DMS114 treated with DMSO at 0.1 percent for 48 hours (cell line): ENCODE measurements around the gene NFIA.

Source experiments
- DNase-seq: peaks from one replicate; lab custom pipeline; 2025; ENCODE audit not compliant: unreplicated experiment; lab: John Stamatoyannopoulos, UW

The NFIA gene

DNA sequence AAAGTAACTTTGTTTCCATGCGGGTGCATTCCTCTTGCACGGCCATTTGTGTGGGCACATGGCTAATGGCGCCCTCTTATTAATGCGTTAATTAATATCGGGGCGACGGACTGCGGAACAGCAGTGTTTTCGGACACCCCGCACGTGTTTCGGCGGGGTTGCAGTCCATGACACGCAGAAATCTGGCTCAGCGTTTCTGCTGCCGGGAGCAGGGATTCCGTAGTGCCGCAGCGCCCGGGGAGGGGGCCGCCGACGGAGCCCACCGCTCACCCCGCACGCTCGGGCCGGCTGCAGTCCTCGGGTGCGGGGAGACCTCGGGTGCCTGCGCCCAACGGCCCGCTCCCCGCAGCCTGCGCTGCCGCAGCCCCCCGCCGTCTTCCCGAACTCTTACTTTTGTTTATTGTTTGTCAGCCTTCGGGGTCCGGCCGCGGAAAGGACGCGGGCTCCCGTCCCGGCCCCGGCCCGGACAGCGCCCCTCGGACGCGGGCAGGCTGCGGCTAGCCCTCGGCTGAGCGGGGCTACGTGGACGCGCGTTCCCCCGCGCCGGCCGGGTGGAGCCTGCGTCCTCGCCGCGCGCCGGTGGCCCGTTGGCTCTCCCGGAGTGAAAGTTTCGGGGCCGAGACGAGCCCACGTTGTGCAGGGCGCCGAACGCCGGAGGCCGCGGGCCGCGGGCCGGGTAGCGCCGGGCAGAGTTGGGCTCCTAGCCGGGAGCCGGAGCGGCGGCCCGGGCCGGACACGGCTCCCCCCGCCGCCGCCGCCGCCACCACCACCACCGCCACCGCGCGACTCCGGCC is 849 bp downstream of the NFIA start:
- no peak for DNase-seq

DNA sequence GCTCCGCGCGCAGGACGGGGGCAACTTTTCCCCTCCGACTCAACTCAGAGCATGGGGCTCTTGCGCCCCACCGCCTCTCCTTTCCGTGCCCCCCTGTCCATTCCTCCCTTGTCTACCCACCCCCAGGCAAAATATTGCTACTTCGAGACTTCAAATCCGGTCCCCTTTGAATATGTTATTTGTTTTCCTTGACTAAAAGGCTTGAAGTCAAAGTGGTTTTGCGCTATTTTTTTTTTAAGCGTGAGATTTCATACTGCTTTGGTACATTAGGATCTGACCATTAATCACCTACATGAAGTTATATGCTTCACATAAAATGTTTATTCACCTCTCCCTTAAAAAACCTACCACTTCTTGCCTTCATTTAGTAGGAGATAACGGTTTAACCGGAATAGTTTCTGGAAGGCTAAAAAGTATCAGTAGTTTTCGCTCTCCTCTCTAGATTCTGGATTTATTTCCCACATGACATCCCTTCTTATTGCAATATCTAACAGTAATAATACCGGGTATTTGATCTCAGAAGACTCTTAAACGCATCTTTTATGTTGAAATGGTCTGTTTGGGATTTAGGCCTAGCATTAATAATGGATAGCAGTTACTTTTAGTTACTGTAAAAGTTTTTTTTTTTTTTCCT is 1.6 kb downstream of the NFIA start:
- peak; percentile 23 for DNase-seq

DNA sequence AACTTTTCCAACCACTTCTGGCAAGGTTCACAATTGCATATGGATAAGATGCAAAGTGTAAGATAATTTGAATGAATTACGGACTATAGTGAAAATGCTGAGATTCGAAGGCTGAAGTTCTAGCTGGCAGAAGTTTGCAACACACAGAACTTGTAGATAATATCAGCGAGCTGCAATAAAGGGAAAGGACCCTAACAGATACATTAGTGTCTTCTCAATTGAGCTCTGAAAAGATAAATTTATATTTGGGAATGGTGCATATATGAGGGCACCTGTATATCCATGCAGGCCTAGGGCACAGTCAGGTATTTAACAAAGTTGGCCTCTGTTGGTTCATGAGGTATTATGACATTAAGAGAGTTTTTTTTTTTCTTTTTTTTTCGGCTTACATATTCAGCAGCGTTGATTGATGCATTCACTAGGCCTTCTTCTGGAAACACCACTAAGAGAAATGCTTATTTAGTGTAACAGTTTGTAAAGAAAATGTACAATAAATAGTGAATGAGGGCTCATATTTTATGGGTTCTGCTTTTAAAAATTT is 2.2 kb downstream of the NFIA start:
- DNase-seq, result peak; percentile 16

DNA sequence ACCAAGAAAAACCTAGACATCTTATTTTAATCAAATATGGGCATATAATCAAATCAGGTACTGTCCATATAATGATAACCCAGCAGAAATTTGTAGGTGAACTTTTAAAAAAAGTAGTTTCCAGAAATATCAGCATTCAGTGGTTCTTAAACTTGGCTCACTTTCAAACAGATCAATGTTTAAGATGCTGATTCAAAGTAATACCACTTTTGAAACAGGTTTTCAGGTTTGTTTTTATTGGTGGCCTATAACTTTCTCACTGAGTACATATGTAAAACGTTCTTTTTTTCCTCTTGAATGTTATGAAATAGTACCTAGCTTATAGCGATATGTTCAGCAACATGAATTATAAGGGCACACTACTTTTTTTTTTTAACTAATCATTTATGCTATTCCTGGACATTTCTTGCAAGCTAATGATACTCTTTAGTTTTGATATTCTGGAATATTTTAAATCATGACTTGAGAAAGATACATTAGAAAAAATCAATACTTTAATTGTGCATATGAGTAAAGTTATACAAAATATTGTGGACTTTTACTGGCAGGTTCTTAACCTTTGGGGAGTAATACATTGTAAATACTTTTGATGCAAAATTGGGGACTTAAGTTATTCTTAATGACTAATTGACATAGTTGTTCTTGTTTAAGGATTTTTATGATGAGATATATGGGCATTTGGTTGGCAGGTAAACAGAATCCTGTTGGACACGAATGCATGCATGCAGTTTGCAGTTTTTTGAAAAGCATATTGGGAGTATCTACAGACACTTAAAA is 3.0 kb downstream of the NFIA start:
- DNase-seq, result no peak

DNA sequence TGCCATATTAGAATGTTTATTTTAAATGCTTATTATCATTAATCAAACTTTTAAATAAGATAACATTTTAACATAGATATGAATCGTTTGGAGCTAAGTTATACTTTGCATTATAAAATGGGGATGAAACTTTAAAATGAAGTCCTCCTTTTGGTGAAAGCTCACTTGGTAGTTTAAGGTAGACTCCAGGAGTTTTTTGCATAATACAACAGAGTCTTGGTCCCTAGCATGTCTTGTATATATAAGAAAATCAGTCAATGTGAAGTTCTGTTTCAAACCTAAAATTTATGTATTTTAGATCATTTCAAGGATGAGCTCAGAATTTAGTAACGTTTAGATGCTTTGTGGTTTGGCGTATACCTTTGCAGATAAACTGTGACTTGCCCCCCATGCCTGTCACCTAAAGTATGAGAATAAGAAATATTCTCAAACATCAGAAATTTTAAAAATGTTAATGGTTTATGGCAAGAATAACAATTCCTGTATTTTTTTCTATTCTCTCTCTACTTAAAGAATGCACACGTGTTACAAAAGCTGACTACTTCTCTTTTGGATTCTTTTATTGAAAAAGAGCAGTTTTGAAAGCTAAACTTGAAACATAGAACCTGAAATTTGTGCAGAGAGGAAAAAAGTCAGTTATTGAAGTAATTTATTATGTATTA is 3.8 kb downstream of the NFIA start:
- DNase-seq, result no peak

DNA sequence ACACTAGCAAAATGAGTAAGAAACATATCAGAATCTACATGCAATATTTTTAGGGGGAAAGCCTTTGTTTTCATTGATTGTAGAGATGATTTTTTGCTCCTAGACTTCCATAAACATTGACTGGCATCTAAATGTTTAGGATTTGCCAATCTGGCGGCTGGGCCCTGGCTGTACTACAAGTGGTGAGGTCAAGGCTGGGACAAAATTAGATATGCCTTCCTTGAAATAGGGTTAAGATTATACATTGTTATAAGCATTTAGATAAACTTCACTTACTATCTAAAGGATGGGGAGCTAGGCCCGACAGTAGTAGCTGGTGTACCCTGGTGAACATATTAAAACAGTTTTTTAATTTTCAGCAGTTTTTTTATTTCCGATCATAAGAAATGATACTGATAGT is 5.2 kb downstream of the NFIA start:
- no peak for DNase-seq

DNA sequence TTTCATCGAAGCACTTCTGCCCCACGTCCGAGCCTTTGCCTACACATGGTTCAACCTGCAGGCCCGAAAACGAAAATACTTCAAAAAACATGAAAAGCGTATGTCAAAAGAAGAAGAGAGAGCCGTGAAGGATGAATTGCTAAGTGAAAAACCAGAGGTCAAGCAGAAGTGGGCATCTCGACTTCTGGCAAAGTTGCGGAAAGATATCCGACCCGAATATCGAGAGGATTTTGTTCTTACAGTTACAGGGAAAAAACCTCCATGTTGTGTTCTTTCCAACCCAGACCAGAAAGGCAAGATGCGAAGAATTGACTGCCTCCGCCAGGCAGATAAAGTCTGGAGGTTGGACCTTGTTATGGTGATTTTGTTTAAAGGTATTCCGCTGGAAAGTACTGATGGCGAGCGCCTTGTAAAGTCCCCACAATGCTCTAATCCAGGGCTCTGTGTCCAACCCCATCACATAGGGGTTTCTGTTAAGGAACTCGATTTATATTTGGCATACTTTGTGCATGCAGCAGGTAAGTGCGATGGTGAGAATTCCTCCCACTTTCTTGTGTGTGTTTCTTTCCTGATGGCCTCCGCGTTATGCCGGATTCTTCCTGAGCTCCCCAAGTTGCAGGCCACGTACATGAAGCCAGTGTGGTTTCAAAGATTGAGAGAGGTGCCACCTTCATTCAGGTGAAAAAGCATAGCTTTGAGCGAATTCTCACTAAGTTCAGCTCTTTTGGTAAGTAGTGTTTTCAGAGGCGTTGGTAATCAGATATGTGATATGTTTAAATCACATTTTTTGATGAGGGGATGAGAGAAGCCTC is 6.0 kb downstream of the NFIA start:
- no peak for DNase-seq

DNA sequence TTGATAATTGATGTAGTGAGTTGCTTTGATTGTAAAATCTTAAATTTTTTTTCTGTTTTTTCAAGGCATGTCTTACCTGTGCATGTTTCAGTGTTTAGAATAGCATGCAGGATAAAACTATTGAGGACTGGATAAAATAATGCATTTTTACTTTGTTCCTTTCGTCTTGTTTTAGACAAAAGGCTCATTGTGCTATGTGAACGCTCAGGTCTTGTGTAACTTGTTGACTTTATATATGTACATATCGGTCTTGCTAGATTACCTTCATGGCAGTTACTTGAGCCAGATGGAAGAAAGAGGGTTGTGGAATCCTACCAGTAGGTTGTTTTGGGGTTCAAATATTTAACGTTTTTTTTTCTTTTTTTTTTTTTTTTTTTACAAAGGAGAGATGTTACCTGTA is 7.0 kb downstream of the NFIA start:
- DNase-seq, result no peak

DNA sequence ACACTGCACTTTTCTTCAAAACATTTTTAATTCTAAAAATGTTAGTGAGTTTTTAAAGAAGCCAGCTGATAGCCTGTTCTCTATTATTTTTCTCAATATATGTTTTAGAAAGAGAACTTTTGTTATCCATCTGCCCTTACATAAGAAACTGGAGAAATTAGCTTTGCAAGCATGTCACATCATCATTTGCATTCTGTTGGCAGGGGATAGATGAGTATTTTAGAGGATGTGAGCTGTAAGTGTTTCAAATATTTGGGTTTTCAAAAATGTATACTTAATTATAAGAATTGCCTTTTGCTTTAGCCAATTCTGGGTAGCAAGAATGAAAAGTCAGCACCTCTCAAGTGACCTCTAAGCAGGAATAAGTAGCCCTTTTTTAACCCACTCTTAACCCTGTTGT is 7.4 kb downstream of the NFIA start:
- DNase-seq, result no peak

DNA sequence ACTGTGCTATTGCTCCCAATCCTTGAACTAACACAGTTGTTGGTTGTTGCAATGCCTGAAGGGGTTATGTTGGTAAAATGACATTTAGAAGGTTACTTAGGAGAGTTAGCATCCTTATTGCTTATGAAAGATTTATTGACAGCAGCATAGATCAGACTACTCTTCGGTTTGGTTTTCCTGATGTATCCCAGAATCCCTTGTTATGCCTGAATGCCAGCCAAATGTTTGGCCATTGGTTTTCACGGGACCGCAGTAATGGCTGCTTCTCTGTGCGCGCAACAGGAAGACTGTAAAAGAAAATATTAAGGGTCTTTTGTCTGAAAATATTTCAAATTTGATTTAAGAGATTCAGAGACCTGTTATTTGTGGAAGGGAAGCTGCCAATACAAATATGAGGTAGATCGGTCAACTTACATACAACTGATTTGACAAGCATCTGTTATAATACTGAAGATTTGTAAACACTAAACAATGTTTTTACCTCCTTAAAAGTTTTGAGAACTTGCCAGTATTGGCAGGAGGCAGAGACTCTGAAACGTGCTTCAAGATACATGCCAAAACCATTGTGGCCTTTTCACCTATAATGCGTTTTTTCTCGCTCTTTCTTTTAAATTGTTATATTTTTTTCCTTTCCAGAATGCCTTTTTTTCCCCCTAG is 8.3 kb downstream of the NFIA start:
- no peak for DNase-seq

DNA sequence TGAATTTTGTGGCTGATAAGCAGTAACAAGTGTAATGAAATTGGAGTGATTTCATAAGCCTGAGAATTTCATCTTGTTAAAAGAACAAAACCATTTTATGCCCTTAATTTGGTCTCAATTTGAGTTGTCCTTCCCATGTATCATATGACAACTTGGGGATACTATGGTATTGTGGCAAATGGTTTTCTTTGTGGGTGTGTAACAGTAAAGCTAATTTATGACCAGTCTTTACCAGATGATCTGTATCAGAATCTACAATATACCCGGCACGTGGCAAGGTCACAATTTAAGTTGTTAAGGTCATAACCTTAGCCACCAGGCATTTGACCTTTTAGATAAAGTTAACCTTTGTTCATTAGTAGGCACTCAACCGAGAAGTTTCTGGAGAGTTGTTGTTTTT is 9.1 kb downstream of the NFIA start:
- no peak for DNase-seq

DNA sequence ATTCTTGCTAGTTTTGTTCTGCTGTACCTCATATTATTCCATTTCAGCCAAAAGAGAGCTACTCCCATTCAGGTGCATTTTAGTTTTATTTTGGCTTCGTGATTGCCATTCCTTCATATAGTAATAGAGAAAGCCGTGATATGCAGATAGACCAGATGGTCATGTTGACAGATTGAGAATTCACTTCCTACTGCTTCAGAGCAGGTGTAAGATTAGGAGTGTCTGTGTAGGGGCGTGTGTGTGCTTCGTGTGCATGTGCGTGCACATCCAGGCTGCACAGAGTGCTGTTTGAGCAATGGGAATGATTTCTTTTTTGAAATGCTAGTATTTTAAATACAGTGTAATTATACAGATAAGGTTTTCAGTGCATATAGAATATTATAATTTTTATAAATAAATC is 10.3 kb downstream of the NFIA start:
- DNase-seq, result no peak

DNA sequence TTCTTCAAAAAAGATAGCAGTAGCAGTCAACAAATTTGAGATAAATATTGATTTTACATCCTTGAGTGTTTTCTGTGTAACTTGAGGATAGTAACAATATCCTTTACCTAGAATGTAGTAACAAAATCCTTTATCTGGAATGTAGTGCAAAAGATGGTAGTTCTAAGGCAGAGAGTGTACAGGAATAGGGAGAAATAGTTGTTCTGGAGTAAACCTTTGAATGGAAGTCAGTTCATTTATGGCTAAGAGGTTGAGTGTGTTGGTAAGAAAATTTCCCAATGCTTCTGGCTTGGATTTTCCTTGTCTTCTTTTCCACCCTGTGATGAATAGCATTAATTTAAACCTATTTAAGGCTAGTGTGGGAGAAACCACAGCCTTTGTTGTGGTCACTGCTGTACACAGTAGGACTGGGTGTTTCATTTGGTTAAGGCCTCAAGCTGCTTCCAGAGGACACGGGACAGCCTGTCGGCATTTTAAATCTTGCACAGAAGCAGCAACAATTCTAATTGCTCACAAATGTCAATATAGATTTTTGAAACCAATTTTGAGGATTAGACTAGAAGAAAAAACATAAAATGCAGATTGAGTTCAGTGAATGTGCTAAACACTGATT is 11.3 kb downstream of the NFIA start:
- DNase-seq, result no peak

DNA sequence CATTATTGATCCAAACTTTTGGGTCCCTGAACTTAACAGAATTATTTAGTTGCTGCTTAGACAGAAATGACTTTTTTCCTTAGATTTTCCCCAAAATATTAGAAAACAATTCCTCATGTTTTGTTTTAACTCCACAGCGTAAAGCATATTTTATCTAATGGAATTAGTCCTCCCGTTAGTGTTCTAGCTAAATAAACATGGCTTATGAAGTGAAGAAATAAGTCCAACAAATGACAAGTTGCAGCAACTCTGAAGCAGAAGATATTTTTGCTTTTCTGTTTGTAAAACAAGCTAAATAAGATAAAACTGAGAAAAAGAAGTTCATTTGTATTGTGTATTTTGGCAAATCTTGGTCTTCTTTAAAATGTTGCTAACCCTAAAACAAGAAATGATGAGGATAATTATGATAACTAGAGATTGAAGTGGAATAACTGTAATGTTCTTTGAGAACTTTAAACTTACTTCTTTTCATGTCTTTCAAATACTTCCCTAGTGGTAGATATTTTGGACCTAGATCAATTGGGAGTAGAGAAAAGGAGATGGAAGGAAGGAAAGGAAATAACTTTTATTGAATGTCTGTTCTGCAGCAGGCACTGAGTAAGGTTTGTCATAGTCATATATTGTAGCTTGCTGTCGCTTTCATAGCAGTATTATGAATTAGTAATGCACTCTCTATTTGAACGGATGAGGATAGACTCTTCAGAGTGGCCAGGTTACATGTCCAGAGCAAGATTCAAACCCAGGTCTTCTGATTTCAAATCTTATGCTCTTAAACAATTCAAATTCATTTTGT is 12.5 kb downstream of the NFIA start:
- DNase-seq, result no peak

DNA sequence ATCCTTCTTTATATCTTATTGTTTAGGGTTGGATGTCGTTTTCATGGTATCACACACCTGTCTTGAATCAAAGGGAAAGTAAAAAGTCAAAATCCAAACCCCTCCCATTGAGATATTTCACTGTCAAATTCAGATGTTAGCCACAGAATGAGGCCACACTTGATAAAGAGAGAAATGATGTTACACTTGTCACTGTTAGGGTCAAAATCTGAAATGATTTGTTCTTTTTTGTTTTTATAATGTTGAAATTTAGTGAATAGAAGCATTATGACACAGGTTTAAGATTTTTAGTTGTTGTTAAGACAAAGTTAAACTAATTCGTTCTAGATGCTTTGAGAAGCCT is 13.1 kb downstream of the NFIA start:
- DNase-seq, result no peak

DNA sequence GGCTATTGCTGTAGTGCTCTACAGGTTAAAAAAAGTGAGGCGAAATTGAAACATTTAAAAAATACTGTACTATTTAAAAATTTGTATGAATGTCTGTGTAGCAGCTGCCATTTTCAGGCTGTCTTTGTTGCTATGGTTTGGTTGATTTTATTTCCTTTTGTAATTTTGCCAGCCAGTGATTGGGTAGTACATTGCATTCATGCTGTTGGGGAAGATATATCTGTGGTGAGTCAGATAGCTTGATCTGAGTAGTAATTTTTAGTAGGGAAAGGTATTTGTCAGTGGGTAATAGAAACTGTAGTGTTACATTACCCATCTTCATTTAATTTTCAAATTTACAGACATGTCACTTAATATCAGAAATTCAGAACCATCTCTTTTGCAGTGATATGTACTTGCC is 15.0 kb downstream of the NFIA start:
- DNase-seq, result no peak

DNA sequence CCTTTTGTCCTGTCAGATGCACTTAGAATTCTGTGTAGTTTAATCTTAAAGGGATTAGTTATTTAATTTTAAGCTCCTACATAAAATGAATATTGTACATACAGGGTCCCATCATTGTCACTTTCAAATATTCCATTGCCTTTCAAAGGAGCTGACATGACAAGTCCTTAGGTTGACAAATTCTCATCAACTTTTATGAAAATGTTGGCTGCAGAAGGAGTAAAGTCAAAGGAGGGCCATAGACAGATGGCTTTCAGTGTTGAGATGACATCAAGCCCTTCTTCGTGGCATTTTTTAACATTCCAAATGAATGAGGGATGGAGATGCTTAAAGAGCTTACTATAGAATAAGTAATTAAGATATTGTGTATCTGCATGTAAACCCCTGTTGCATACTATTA is 15.4 kb downstream of the NFIA start:
- no peak for DNase-seq

DNA sequence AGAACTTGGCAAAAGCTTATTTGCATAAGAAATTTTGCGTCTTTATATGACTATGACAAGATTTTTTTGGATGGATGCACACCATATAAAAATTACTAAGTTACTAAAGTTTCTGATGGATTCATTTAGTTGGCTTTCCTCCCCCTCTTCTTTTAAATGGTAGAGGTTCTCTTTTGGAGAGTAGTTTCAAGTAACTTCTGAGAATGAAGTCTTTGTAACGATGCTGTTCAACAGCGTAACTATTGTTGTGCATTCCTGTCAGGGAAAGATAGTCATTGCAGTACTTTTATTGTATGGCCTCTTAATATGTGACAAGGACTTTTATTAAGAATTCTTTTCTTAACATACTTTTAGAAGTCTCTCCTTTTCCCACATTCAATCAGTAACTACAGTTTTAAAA is 16.0 kb downstream of the NFIA start:
- DNase-seq, result no peak

DNA sequence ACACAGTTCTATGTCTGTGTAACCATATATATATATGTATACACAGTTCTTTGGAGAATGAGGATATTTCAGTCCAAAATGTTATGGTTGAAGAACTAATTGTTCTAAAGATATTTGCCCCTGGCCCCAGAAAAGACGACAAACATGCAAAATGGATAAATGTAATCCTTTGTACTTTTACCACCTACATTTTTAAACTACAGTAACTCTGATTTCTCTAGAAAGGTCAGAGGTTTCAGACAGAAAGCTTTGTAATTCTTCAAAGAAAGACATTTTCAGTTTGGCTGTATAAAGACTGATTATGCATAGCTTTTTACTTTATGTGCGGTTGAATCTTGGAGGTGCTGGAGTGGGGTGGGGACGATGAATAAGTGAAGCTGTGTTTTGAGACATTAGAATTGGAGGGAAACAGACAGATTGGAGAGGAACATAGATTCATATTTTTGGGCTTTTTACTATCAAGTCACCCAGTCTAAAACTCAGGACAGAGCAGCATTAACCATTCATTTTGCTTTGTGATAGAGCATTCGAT is 16.6 kb downstream of the NFIA start:
- no peak for DNase-seq
